ENCODE measurements around the gene UGDH.

DNA sequence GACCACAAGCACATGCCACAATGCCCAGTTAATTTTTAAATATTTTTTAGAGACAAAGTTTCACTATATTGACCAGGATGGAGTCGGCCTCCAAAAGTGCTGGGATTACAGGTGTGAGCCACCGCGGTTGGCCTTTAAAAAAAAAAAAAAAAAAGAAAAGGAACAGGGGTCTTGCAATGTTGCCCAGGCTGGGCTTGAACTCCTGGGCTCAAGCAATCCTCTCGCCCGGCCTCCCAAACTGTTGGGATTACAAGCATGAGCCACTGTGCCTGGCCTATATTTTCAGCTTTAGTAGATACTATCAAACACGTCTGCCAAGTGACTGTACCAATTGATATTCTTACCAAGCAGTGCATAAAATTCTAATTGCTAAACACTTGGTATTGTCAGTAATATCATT, 8.8 kb downstream of the UGDH start:
- TF ChIP-seq ZNF274 (IDR thresholded peaks at IDR 0.05; ENCODE audit: low read depth, low read length) (no peak), SUZ12 (IDR thresholded peaks at IDR 0.05; ENCODE audit: extremely low read depth, insufficient read depth, insufficient read length) (no peak), YY1 (IDR thresholded peaks at IDR 0.05; ENCODE audit: insufficient read depth, insufficient read length) (no peak)
